SK-N-SH treated with all-trans-retinoic acid at 6 μM for 48 hours (cell line): Measurements from ENCODE around the gene IHH.

Experiments
- ATAC-seq: fragments of 200-7000 bp; cut with Tn5 transposase; 3 replicates; pipeline ENCODE4 v1.9.1; 2020; ENCODE audit warnings: mild to moderate bottlenecking, moderate library complexity
- ARNTL ChIP-seq: fragments of 450-650 bp; formaldehyde crosslinking; IDR thresholded peaks from 2 replicates; pipeline ENCODE4 v1.5.0; 2020; ENCODE audit warnings: low read depth, mild to moderate bottlenecking, moderate library complexity, borderline replicate concordance
- CSDC2 ChIP-seq: fragments of 250-450 bp; sonication (Bioruptor Pico); IDR thresholded peaks from 2 replicates; pipeline ENCODE4 v1.5.0; 2020; ENCODE audit warnings: mild to moderate bottlenecking, moderate library complexity
- ESRRG ChIP-seq: fragments of 250-450 bp; sonication (Bioruptor Pico); IDR thresholded peaks from 2 replicates; pipeline ENCODE4 v1.6.1; 2021; ENCODE audit warnings: mild to moderate bottlenecking
- GLIS3 ChIP-seq: fragments of 250-450 bp; sonication (Bioruptor Pico); IDR thresholded peaks from 2 replicates; pipeline ENCODE4 v1.5.0; 2020; ENCODE audit warnings: mild to moderate bottlenecking, moderate library complexity
- OSR1 ChIP-seq: fragments of 250-450 bp; sonication (Bioruptor Pico); IDR thresholded peaks from 2 replicates; pipeline ENCODE4 v1.8.0; 2022; ENCODE audit warnings: moderate library complexity, mild to moderate bottlenecking, inconsistent platforms
- PPARA ChIP-seq: fragments of 250-450 bp; sonication (Bioruptor Pico); IDR thresholded peaks from 2 replicates; pipeline ENCODE4 v1.5.0; 2020; ENCODE audit warnings: mild to moderate bottlenecking, borderline replicate concordance
- TCF4 ChIP-seq: fragments of 250-450 bp; sonication (Bioruptor Pico); IDR thresholded peaks from 2 replicates; pipeline ENCODE4 v1.8.0; 2021; ENCODE audit warnings: mild to moderate bottlenecking, moderate library complexity, borderline replicate concordance
- TOX ChIP-seq: fragments of 250-450 bp; sonication (Bioruptor Pico); IDR thresholded peaks from 2 replicates; pipeline ENCODE4 v1.8.0; 2021; ENCODE audit warnings: mild to moderate bottlenecking, moderate library complexity, borderline replicate concordance
- ZC3H10 ChIP-seq: fragments of 250-450 bp; sonication (Bioruptor Pico); IDR thresholded peaks from 2 replicates; pipeline ENCODE4 v1.5.1; 2021; ENCODE audit warnings: mild to moderate bottlenecking, moderate library complexity
- ZFP3 ChIP-seq: fragments of 250-450 bp; sonication (Bioruptor Pico); IDR thresholded peaks from 2 replicates; pipeline ENCODE4 v1.5.0; 2020; ENCODE audit warnings: mild to moderate bottlenecking, moderate library complexity
- ZFP30 ChIP-seq: fragments of 450-650 bp; formaldehyde crosslinking; IDR thresholded peaks from 2 replicates; pipeline ENCODE4 v1.5.0; 2022; ENCODE audit warnings: mild to moderate bottlenecking, moderate library complexity
- ZNF565 ChIP-seq: fragments of 450-650 bp; formaldehyde crosslinking; conservative IDR thresholded peaks from 2 replicates; pipeline ENCODE4 v1.5.0; 2020; ENCODE audit warnings: low read depth, mild to moderate bottlenecking, moderate library complexity
- ZNF70 ChIP-seq: fragments of 450-650 bp; formaldehyde crosslinking; IDR thresholded peaks from 2 replicates; pipeline ENCODE4 v1.5.0; 2020; ENCODE audit warnings: mild to moderate bottlenecking, moderate library complexity
- TF ChIP-seq, protein P1 (sequence below): fragments of 250-450 bp; sonication (Bioruptor Pico); IDR thresholded peaks from 2 replicates; pipeline ENCODE4 v1.5.1; 2021; ENCODE audit warnings: mild to moderate bottlenecking, moderate library complexity
- TF ChIP-seq, protein P2 (sequence below): fragments of 250-450 bp; sonication (Bioruptor Pico); IDR thresholded peaks from 2 replicates; pipeline ENCODE4 v1.5.0; 2020; ENCODE audit warnings: mild to moderate bottlenecking, moderate library complexity
- TF ChIP-seq, protein P3 (sequence below): fragments of 250-450 bp; sonication (Bioruptor Pico); IDR thresholded peaks from 2 replicates; pipeline ENCODE4 v1.8.0; 2020; ENCODE audit warnings: mild to moderate bottlenecking, moderate library complexity, borderline replicate concordance
- TF ChIP-seq, protein P4 (sequence below): fragments of 250-450 bp; sonication (Bioruptor Pico); IDR thresholded peaks from 2 replicates; pipeline ENCODE4 v1.8.0; 2021; ENCODE audit warnings: low read depth, mild to moderate bottlenecking, moderate library complexity, borderline replicate concordance
- TF ChIP-seq, protein P5 (sequence below): fragments of 250-450 bp; sonication (Bioruptor Pico); IDR thresholded peaks from 2 replicates; pipeline ENCODE4 v1.5.1; 2020; ENCODE audit warnings: low read depth, mild to moderate bottlenecking, moderate library complexity

The IHH gene

DNA sequence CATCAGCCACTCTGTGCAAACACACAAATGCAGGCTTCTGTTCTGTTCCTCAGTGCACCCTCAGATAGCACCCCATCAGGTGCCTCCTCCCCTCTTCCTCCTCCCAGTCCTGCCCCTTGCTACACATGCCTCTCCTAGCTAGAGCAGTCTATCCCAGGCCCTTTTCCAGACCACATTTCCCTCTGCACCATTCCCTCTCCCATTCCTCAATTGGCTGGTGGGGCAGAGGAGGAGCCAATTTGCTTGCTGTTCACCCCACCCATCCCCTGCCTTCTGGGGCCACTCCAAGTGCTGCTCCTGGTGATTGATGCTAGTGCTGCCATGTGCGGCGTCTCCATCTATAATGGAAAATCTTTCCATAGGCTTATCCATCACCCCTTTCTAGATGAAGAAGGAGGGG is 24.8 kb downstream of the IHH start:
- ATAC-seq, result no peak
- TF ChIP-seq ESRRG (CRISPR knock-in tag), result no peak
- TF ChIP-seq TCF4 (CRISPR knock-in tag), result no peak
- TF ChIP-seq PPARA (CRISPR knock-in tag), result no peak
- TF ChIP-seq ZNF70, result no peak
- TF ChIP-seq, protein P1, sequence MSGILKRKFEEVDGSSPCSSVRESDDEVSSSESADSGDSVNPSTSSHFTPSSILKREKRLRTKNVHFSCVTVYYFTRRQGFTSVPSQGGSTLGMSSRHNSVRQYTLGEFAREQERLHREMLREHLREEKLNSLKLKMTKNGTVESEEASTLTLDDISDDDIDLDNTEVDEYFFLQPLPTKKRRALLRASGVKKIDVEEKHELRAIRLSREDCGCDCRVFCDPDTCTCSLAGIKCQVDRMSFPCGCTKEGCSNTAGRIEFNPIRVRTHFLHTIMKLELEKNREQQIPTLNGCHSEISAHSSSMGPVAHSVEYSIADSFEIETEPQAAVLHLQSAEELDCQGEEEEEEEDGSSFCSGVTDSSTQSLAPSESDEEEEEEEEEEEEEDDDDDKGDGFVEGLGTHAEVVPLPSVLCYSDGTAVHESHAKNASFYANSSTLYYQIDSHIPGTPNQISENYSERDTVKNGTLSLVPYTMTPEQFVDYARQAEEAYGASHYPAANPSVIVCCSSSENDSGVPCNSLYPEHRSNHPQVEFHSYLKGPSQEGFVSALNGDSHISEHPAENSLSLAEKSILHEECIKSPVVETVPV (CRISPR knock-in tag), result no peak
- TF ChIP-seq, protein P2, sequence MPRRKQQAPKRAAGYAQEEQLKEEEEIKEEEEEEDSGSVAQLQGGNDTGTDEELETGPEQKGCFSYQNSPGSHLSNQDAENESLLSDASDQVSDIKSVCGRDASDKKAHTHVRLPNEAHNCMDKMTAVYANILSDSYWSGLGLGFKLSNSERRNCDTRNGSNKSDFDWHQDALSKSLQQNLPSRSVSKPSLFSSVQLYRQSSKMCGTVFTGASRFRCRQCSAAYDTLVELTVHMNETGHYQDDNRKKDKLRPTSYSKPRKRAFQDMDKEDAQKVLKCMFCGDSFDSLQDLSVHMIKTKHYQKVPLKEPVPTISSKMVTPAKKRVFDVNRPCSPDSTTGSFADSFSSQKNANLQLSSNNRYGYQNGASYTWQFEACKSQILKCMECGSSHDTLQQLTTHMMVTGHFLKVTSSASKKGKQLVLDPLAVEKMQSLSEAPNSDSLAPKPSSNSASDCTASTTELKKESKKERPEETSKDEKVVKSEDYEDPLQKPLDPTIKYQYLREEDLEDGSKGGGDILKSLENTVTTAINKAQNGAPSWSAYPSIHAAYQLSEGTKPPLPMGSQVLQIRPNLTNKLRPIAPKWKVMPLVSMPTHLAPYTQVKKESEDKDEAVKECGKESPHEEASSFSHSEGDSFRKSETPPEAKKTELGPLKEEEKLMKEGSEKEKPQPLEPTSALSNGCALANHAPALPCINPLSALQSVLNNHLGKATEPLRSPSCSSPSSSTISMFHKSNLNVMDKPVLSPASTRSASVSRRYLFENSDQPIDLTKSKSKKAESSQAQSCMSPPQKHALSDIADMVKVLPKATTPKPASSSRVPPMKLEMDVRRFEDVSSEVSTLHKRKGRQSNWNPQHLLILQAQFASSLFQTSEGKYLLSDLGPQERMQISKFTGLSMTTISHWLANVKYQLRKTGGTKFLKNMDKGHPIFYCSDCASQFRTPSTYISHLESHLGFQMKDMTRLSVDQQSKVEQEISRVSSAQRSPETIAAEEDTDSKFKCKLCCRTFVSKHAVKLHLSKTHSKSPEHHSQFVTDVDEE, result no peak

DNA sequence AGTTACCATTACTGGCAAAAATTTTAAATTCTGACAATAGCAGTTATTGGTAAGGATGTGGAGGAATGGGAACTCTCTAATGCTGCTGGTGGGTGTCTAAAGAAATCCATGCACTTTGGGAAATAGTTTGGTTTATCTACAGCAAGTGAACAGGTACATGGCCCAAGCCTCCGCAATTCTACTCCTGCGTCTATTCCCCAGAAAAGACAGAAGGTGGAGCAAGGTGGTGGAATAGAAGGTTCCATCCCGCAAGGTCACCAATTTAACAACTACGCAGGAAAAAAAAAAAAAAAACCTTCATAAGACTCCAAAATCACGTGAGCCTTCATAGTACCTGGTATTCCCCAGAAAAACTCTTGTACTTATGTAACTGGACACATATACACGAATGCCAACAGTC is 25.9 kb downstream of the IHH start:
- TF ChIP-seq ZNF70, result no peak
- no peak for TF ChIP-seq TOX (CRISPR knock-in tag)
- TF ChIP-seq ESRRG (CRISPR knock-in tag), result no peak
- TF ChIP-seq, protein P3, sequence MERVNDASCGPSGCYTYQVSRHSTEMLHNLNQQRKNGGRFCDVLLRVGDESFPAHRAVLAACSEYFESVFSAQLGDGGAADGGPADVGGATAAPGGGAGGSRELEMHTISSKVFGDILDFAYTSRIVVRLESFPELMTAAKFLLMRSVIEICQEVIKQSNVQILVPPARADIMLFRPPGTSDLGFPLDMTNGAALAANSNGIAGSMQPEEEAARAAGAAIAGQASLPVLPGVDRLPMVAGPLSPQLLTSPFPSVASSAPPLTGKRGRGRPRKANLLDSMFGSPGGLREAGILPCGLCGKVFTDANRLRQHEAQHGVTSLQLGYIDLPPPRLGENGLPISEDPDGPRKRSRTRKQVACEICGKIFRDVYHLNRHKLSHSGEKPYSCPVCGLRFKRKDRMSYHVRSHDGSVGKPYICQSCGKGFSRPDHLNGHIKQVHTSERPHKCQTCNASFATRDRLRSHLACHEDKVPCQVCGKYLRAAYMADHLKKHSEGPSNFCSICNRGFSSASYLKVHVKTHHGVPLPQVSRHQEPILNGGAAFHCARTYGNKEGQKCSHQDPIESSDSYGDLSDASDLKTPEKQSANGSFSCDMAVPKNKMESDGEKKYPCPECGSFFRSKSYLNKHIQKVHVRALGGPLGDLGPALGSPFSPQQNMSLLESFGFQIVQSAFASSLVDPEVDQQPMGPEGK (CRISPR knock-in tag), result no peak
- TF ChIP-seq, protein P1 (CRISPR knock-in tag), result no peak
- no peak for TF ChIP-seq CSDC2 (CRISPR knock-in tag)
- TF ChIP-seq ZC3H10 (CRISPR knock-in tag), result no peak
- TF ChIP-seq TCF4 (CRISPR knock-in tag), result no peak
- no peak for TF ChIP-seq ZNF565 (CRISPR knock-in tag)
- TF ChIP-seq OSR1 (CRISPR knock-in tag), result no peak
- TF ChIP-seq, protein P4, sequence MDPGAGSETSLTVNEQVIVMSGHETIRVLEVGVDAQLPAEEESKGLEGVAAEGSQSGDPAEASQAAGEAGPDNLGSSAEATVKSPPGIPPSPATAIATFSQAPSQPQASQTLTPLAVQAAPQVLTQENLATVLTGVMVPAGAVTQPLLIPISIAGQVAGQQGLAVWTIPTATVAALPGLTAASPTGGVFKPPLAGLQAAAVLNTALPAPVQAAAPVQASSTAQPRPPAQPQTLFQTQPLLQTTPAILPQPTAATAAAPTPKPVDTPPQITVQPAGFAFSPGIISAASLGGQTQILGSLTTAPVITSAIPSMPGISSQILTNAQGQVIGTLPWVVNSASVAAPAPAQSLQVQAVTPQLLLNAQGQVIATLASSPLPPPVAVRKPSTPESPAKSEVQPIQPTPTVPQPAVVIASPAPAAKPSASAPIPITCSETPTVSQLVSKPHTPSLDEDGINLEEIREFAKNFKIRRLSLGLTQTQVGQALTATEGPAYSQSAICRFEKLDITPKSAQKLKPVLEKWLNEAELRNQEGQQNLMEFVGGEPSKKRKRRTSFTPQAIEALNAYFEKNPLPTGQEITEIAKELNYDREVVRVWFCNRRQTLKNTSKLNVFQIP (CRISPR knock-in tag), result no peak
- no peak for TF ChIP-seq PPARA (CRISPR knock-in tag)
- ATAC-seq, result no peak

DNA sequence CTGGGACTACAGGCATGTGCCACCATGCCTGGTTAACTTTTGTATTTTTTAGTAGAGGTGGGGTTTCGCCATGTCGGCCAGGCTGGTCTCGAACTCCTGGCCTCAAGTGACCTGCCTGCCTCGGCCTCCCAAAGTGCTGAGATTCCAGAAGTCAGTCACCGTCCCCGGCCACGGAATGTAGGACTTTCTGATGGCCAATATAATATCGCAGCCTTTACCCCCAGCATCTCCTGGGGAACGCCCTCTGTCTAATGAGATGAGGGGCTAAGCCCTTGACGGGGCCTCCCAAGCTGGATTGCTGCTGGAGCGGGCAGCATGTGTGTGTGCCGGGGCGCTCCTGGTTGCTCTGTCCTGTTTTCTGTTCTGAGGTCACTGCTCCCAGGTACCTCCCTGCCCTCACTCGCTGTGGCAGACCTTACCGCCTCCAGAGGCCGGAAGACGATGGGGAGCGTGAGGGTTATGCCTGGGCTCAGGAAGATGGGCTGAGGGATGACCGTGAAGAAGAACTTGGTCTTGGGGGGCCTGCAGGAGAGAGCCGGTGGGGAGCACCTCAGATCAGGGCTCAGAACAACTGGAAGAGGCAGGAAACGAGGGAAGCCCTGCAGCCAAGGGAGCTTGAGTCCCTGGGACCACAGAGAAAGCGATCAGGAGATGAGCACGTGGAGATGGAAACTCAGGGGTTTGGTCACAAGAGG is 28.5 kb downstream of the IHH start:
- no peak for ATAC-seq
- TF ChIP-seq CSDC2 (CRISPR knock-in tag), result no peak
- TF ChIP-seq ZFP30 (CRISPR knock-in tag), result no peak
- TF ChIP-seq GLIS3 (CRISPR knock-in tag), result no peak
- TF ChIP-seq, protein P5, sequence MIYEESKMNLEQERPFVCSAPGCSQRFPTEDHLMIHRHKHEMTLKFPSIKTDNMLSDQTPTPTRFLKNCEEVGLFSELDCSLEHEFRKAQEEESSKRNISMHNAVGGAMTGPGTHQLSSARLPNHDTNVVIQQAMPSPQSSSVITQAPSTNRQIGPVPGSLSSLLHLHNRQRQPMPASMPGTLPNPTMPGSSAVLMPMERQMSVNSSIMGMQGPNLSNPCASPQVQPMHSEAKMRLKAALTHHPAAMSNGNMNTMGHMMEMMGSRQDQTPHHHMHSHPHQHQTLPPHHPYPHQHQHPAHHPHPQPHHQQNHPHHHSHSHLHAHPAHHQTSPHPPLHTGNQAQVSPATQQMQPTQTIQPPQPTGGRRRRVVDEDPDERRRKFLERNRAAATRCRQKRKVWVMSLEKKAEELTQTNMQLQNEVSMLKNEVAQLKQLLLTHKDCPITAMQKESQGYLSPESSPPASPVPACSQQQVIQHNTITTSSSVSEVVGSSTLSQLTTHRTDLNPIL (CRISPR knock-in tag), result no peak
- TF ChIP-seq, protein P1 (CRISPR knock-in tag), result no peak
- TF ChIP-seq ZFP3, result no peak
- no peak for TF ChIP-seq ARNTL
- TF ChIP-seq, protein P2, result no peak
- TF ChIP-seq TOX (CRISPR knock-in tag), result no peak
- TF ChIP-seq ZNF70, result no peak
- TF ChIP-seq, protein P4 (CRISPR knock-in tag), result no peak
